OCI-LY7 (cell line): ENCODE results near the gene TNS1.

ENCODE experiments used
- CTCF ChIP-seq: fragments of 200-600 bp; sonication (generic); conservative IDR thresholded peaks from 2 replicates; pipeline ENCODE4 v1.5.1; 2014; ENCODE audit warnings: mild to moderate bottlenecking, antibody characterized with exemption, low read length, moderate library complexity, mixed read lengths
- EZH2phosphoT487 ChIP-seq: fragments of 200-600 bp; sonication (generic); IDR thresholded peaks from 2 replicates; pipeline ENCODE4 v1.6.1; 2018; ENCODE audit warnings: low read depth, borderline replicate concordance, mild to moderate bottlenecking, mixed run types, antibody characterized with exemption, low read length, moderate library complexity, mixed read lengths

DNA sequence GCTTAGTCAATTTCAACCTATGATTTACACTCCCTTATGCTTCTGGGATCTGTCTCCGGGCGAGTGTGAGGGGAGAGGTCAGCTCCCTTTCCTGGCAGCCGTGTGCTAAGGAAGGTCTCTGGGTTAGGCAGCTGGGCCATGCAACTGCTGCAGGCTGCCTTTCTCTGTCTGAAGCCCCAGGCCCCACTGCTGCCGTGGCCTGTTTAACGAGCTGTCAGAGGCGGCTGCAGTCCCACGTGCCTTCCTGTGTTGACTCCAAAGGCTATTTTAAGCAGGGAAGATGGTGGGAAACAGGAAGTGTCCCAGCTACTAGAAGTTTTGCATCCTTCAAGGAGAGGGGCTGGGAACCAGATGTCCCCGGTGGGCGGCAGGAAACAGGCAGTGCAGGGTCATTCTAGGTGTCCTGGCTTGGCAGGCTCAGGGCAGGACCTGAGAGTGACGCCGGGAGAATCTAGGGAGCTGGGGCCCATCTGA is 186.4 kb downstream of the TNS1 start:
- TF ChIP-seq CTCF, result no peak
- no peak for TF ChIP-seq EZH2phosphoT487
